Measurements from ENCODE around the gene SORCS2. TPM values are rescaled to one million over a fixed set of nuclear protein-coding genes. Genes with fewer than 3 reads are reported as not detected.

Gene SORCS2
- polyA plus RNA-seq, 3 donors, result 0.46 to 0.55 TPM; not detected in 1

DNA sequence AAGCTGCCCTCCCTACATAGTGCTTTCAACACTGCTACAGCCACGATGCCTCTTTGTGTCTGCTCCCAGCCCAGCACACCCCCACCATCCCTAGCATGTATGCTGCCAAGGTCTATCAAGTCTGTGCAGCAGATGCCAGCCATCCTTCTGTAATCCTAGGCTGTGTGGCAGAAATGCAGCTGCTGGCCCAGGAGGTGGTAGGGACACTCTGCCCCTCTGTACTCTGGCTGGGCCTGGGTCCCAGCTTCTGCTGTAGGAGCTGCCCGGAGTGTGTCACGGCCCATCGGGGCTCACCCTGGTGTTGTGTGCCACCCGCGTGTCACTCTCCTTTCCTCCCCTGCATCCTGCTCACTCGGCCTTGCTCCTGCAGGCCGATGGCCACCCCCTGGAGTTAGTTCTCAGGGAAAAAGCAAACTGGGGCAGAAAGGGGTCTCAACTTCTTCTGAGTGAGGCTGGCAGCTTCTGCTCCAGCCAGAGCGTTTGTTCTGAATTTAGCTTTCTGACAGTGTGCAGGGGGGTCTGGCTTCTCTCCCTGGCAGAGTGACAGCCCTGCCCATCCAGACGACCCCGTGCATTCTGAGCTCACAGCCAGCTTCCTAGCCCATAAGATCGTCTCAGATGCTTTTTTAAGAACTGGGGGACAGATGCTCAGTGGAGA is 219.7 kb downstream of the SORCS2 start:
- no peaks in the 10 kb centered on the region for H3K36me3 ChIP-seq (replicated peaks in 1 of 2; ENCODE audit: control insufficient read depth in 1 of 2, insufficient read depth in 2 of 2, low read length in 2 of 2)
- H3K36me3 Mint-ChIP-seq, result no peaks in the 10 kb centered on the region
- no peaks in the 10 kb centered on the region for H3K4me1 Mint-ChIP-seq
- intact Hi-C loops (cut with micrococcal nuclease), result no loop called here
- no peak for DNase-seq
- TF ChIP-seq, protein P1, sequence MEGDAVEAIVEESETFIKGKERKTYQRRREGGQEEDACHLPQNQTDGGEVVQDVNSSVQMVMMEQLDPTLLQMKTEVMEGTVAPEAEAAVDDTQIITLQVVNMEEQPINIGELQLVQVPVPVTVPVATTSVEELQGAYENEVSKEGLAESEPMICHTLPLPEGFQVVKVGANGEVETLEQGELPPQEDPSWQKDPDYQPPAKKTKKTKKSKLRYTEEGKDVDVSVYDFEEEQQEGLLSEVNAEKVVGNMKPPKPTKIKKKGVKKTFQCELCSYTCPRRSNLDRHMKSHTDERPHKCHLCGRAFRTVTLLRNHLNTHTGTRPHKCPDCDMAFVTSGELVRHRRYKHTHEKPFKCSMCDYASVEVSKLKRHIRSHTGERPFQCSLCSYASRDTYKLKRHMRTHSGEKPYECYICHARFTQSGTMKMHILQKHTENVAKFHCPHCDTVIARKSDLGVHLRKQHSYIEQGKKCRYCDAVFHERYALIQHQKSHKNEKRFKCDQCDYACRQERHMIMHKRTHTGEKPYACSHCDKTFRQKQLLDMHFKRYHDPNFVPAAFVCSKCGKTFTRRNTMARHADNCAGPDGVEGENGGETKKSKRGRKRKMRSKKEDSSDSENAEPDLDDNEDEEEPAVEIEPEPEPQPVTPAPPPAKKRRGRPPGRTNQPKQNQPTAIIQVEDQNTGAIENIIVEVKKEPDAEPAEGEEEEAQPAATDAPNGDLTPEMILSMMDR (IDR thresholded peaks at IDR 0.05), result no peak
- H2AFZ ChIP-seq (ENCODE audit: insufficient read depth, low read depth, low read length, poor library complexity, severe bottlenecking), result no peak overlapping the region
- H3K9me3 ChIP-seq (replicated peaks in 1 of 2; ENCODE audit: control insufficient read depth in 1 of 2, insufficient read depth in 1 of 2, low read length in 2 of 2), result peaks cover 0 to 6% of the 10 kb centered on the region in 2 donors
- peaks cover 6 to 25% (median 14%) of the 10 kb centered on the region in 7 donors for H3K9me3 Mint-ChIP-seq
- no peaks in the 10 kb centered on the region for H3K79me2 ChIP-seq (ENCODE audit: insufficient read depth, low read length)
- H4K20me1 ChIP-seq (ENCODE audit: insufficient read depth, low read length), result no peaks in the 10 kb centered on the region
- no peak overlapping the region for H3K4me3 ChIP-seq (replicated peaks in 1 of 3; ENCODE audit: low read depth in 2 of 3, low read length in 3 of 3)
- no peak overlapping the region for H3K27ac Mint-ChIP-seq
- no peaks in the 10 kb centered on the region for H3K4me1 ChIP-seq (ENCODE audit: control insufficient read depth in 1 of 2, insufficient read depth in 2 of 2, low read length in 2 of 2)
- H3K27ac ChIP-seq (ENCODE audit: low read depth in 1 of 2, low read length in 2 of 2), result no peak overlapping the region
- peaks cover 0 to 5% of the 10 kb centered on the region in 2 donors for H3K27me3 ChIP-seq (ENCODE audit: control insufficient read depth in 2 of 2, insufficient read depth in 2 of 2, low read length in 2 of 2)
- H3K4me3 Mint-ChIP-seq, result no peak overlapping the region
- WGBS (ENCODE audit: insufficient coverage), result 37% methylated on average over 4 of the region's 12 CpGs
- no peak overlapping the region for H3K4me2 ChIP-seq (replicated peaks; ENCODE audit: extremely low read depth, low read length, poor library complexity, severe bottlenecking)
- H3K27me3 Mint-ChIP-seq (ENCODE audit: low read depth in 3 of 3), result peaks cover 14 to 24% (median 21%) of the 10 kb centered on the region in 3 donors
- no peak overlapping the region for H3K9ac ChIP-seq (ENCODE audit: insufficient read depth, low read length, poor library complexity, severe bottlenecking)

DNA sequence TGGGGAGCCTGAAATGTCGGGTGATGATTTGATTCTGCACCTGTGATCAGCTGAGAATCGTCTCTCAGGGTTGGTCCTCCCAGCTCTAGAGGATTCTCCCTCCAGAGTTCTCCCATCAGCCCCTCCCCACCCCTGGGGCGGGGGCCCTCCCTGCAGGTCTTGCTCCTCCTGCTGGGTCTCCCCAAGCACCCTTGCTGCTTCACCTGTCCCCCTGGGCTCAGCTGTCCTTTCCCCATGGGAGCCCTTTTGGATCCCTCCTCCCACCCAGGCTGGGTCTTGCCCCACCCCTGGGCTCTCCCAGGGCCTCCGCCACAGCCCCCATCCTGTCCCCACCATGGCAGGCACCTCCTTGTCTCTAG is 220.2 kb downstream of the SORCS2 start:
- H3K9ac ChIP-seq (ENCODE audit: insufficient read depth, low read length, poor library complexity, severe bottlenecking), result no peak overlapping the region
- intact Hi-C loops (cut with micrococcal nuclease), result no loop called here
- no peaks in the 10 kb centered on the region for H3K4me1 Mint-ChIP-seq

More for the DNA sequence above, 220.2 kb downstream of the SORCS2 start:
- no peak overlapping the region for H2AFZ ChIP-seq (ENCODE audit: insufficient read depth, low read depth, low read length, poor library complexity, severe bottlenecking)
- no peaks in the 10 kb centered on the region for H4K20me1 ChIP-seq (ENCODE audit: insufficient read depth, low read length)
- Mint-ChIP-seq H3K9me3 (peaks cover 6 to 21% (median 13%) of the 10 kb centered on the region in 7 donors), H3K4me3 (no peak overlapping the region), H3K27ac (no peak overlapping the region), H3K36me3 (no peaks in the 10 kb centered on the region), H3K27me3 (ENCODE audit: low read depth in 3 of 3) (peaks cover 12 to 24% (median 21%) of the 10 kb centered on the region in 3 donors)
- 82% methylated on average over 4 of the region's 4 CpGs for WGBS (ENCODE audit: insufficient coverage)
- TF ChIP-seq, protein P1 (IDR thresholded peaks at IDR 0.05), result no peak
- H3K9me3 ChIP-seq (replicated peaks in 1 of 2; ENCODE audit: control insufficient read depth in 1 of 2, insufficient read depth in 1 of 2, low read length in 2 of 2), result peaks cover 0 to 6% of the 10 kb centered on the region in 2 donors
- H3K4me3 ChIP-seq (replicated peaks in 1 of 3; ENCODE audit: low read depth in 2 of 3, low read length in 3 of 3), result no peak overlapping the region
- H3K27ac ChIP-seq (ENCODE audit: low read depth in 1 of 2, low read length in 2 of 2), result no peak overlapping the region
- no peaks in the 10 kb centered on the region for H3K79me2 ChIP-seq (ENCODE audit: insufficient read depth, low read length)
- no peaks in the 10 kb centered on the region for H3K4me1 ChIP-seq (ENCODE audit: control insufficient read depth in 1 of 2, insufficient read depth in 2 of 2, low read length in 2 of 2)
- H3K27me3 ChIP-seq (ENCODE audit: control insufficient read depth in 2 of 2, insufficient read depth in 2 of 2, low read length in 2 of 2), result peaks cover 0 to 5% of the 10 kb centered on the region in 2 donors
- H3K4me2 ChIP-seq (replicated peaks; ENCODE audit: extremely low read depth, low read length, poor library complexity, severe bottlenecking), result no peak overlapping the region
- no peak for DNase-seq
- no peaks in the 10 kb centered on the region for H3K36me3 ChIP-seq (replicated peaks in 1 of 2; ENCODE audit: control insufficient read depth in 1 of 2, insufficient read depth in 2 of 2, low read length in 2 of 2)

All from CD14-positive monocyte (primary cell).